Measurements from ENCODE around the gene CPAMD8.

- TF ChIP-seq, protein P1, sequence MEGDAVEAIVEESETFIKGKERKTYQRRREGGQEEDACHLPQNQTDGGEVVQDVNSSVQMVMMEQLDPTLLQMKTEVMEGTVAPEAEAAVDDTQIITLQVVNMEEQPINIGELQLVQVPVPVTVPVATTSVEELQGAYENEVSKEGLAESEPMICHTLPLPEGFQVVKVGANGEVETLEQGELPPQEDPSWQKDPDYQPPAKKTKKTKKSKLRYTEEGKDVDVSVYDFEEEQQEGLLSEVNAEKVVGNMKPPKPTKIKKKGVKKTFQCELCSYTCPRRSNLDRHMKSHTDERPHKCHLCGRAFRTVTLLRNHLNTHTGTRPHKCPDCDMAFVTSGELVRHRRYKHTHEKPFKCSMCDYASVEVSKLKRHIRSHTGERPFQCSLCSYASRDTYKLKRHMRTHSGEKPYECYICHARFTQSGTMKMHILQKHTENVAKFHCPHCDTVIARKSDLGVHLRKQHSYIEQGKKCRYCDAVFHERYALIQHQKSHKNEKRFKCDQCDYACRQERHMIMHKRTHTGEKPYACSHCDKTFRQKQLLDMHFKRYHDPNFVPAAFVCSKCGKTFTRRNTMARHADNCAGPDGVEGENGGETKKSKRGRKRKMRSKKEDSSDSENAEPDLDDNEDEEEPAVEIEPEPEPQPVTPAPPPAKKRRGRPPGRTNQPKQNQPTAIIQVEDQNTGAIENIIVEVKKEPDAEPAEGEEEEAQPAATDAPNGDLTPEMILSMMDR (conservative IDR thresholded peaks at IDR 0.05; ENCODE audit: low read length): no peak
- no peak for TF ChIP-seq EZH2phosphoT487 (IDR thresholded peaks at IDR 0.05; ENCODE audit: borderline replicate concordance, low read depth, low read length)
Measured at GRCh38 chr19:16878181-16878965, 148.2 kb downstream of the CPAMD8 start.
